GM20000 (cell line): ENCODE data around the gene LYRM2.

Experiments
- DNase-seq: peaks from one replicate; pipeline ENCODE4 v3.0.0; 2012; ENCODE audit warnings: low spot score
- TF ChIP-seq, protein P1 (sequence below): IDR thresholded peaks from 2 replicates; pipeline ENCODE4 v1.5.1; 2012; ENCODE audit warnings: mild to moderate bottlenecking, control low read depth; ENCODE audit errors: extremely low read depth, missing control alignments

Gene LYRM2

DNA sequence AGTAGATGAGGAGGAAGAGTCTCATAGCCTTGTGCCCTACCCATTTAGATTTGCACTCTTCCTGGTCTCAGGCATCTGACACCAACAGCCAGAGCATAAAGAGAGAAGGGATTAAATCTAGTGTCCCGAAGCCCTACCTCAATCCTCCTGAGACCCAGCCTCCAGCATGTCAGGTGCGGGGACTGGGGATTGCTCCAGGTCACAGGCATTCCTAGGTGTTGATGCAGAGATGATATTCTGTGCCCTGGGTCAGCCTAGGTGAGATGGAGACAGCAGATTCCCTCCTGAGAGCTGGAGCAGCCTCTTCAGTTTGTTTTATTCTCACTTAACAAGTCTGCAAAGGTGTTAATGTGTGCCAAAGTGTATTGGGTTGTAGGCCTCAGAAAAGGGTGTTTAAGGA lies 115.8 kb downstream of the LYRM2 start:
- DNase-seq = no peak
- TF ChIP-seq, protein P1, sequence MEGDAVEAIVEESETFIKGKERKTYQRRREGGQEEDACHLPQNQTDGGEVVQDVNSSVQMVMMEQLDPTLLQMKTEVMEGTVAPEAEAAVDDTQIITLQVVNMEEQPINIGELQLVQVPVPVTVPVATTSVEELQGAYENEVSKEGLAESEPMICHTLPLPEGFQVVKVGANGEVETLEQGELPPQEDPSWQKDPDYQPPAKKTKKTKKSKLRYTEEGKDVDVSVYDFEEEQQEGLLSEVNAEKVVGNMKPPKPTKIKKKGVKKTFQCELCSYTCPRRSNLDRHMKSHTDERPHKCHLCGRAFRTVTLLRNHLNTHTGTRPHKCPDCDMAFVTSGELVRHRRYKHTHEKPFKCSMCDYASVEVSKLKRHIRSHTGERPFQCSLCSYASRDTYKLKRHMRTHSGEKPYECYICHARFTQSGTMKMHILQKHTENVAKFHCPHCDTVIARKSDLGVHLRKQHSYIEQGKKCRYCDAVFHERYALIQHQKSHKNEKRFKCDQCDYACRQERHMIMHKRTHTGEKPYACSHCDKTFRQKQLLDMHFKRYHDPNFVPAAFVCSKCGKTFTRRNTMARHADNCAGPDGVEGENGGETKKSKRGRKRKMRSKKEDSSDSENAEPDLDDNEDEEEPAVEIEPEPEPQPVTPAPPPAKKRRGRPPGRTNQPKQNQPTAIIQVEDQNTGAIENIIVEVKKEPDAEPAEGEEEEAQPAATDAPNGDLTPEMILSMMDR = no peak

DNA sequence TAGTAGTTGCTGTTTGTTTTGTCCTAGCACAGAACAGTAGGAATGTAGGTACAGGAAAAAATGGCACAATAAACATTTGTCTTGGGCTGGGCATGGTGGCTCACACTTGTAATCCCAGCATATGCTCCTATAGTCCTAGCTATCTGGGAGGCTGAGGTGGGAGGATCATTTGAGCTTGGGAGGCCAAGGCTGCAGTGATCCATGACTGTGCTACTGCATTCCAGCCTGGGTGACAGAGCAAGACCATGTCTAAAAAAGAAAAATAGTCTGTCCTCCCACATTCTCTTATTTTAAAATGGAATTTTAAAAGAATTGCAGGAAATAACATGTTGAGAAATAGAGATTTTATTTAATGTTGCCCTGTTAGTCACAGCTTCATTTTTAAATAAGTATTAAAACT lies 117.8 kb downstream of the LYRM2 start:
- DNase-seq = no peak
- TF ChIP-seq, protein P1 = no peak

DNA sequence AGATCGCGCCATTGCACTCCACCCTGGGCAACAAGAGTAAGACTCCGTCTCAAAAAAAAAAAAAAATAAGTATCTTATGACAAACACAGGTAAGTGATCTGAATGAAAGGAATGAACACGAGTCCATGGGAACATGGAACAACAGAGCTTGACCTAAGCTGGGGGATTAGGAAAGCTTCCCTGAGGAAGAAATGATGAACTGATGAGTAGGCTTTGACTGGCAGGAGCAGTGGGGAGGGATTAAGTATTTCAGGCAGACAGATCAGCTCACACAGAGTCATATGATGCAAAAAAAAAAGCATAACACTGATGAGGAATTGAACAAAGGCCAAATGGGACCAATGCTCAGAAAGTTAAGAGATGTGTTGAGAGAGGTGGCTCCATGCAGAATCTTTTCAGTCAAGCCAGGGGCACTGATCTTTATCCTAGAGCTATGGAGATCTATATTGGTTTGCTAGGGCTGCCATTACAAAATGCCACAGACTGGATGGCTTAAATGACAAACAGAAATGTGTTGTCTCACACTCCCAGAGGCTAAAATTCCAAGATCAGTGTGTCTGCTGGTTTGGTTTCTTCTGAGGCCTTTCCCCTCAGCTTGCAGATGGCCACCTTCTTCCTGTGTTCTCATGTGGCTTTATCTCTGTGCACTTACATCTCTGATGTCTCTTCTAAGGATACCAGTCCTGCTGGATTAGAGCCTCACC lies 120.0 kb downstream of the LYRM2 start:
- TF ChIP-seq, protein P1 = no peak

More for the DNA sequence above, 120.0 kb downstream of the LYRM2 start:
- no peak for DNase-seq
